IMR-90 (cell line): ENCODE results near the gene PPARG. TPM values are rescaled to one million over a fixed set of nuclear protein-coding genes. Genes with fewer than 3 reads are reported as not detected.

Experiments used
- ATAC-seq: fragments of 200-7000 bp; cut with Tn5 transposase; 2 replicates; pipeline ENCODE4 v1.9.1; 2020; ENCODE audit warnings: low read depth, mild to moderate bottlenecking, moderate library complexity
- BruUV-seq: library from RNA; stranded (reverse); fragments of 400-500 nt; replicated peaks from 2 replicates; lab custom pipeline; 2021; lab: Mats Ljungman, UMichigan
- CTCF ChIA-PET: fragments of 300-600 bp; formaldehyde crosslinking; extraction: SDS; loops from one replicate; lab custom pipeline; 2021; ENCODE audit warnings: antibody characterized with exemption; lab: Yijun Ruan, JAX
- POLR2A ChIA-PET: fragments of 300-600 bp; sonication (Branson Sonifier 250); formaldehyde crosslinking; loops from one replicate; lab custom pipeline; 2022; ENCODE audit warnings: antibody characterized with exemption; ENCODE audit not compliant: unreplicated experiment; lab: Charles Lee
- DNase-seq: peaks from one replicate; pipeline ENCODE4 v3.0.0; 2013
- H2AFZ ChIP-seq: replicated peaks from 2 replicates; pipeline ENCODE3; 2013; ENCODE audit warnings: low read length, mild to moderate bottlenecking; ENCODE audit not compliant: poor library complexity
- H2AK5ac ChIP-seq: 2 replicates; pipeline ENCODE4 v1.6.1; 2013; ENCODE audit warnings: low read depth, low read length, inconsistent platforms
- H2AK9ac ChIP-seq: replicated peaks from 2 replicates; pipeline ENCODE3; 2013; ENCODE audit warnings: mild to moderate bottlenecking, low read depth, low read length, moderate library complexity; ENCODE audit not compliant: poor library complexity
- H2BK120ac ChIP-seq: 2 replicates; pipeline ENCODE4 v1.6.1; 2013; ENCODE audit warnings: low read depth, low read length, inconsistent platforms
- H2BK15ac ChIP-seq: 3 replicates; pipeline ENCODE4 v1.6.1; 2013; ENCODE audit warnings: low read depth, low read length, inconsistent platforms
- H2BK20ac ChIP-seq: 2 replicates; pipeline ENCODE4 v1.6.1; 2013; ENCODE audit warnings: low read depth, mild to moderate bottlenecking, inconsistent platforms, low read length, moderate library complexity
- H2BK5ac ChIP-seq: 2 replicates; pipeline ENCODE4 v1.6.1; 2013; ENCODE audit warnings: mild to moderate bottlenecking, low read depth, low read length, inconsistent platforms; ENCODE audit not compliant: poor library complexity, severe bottlenecking
- H3K14ac ChIP-seq: replicated peaks from 2 replicates; pipeline ENCODE4 v1.6.1; 2013; ENCODE audit warnings: low read depth, low read length, inconsistent platforms
- H3K18ac ChIP-seq: 2 replicates; pipeline ENCODE4 v1.6.1; 2013; ENCODE audit warnings: low read depth, low read length, control low read depth
- H3K23ac ChIP-seq: 2 replicates; pipeline ENCODE4 v1.6.1; 2013; ENCODE audit warnings: low read depth, low read length, inconsistent platforms
- H3K27ac ChIP-seq: 2 replicates; pipeline ENCODE4 v1.5.1; 2013; ENCODE audit warnings: mild to moderate bottlenecking, control low read depth, low read length; ENCODE audit not compliant: insufficient read depth
- H3K27me3 ChIP-seq: 2 replicates; pipeline ENCODE4 v1.6.1; 2013; ENCODE audit warnings: low read length; ENCODE audit not compliant: control insufficient read depth, insufficient read depth
- H3K36me3 ChIP-seq: 2 replicates; pipeline ENCODE4 v1.6.1; 2013; ENCODE audit warnings: low read length, mixed read lengths; ENCODE audit not compliant: control insufficient read depth, insufficient read depth
- H3K4ac ChIP-seq: 2 replicates; pipeline ENCODE4 v1.6.1; 2013; ENCODE audit warnings: low read depth, low read length, inconsistent platforms
- H3K4me1 ChIP-seq: 2 replicates; pipeline ENCODE4 v1.6.1; 2013; ENCODE audit warnings: low read length, mixed read lengths; ENCODE audit not compliant: control insufficient read depth, insufficient read depth
- H3K4me2 ChIP-seq: 2 replicates; pipeline ENCODE4 v1.6.1; 2013; ENCODE audit warnings: low read depth, mild to moderate bottlenecking, control low read depth, low read length, moderate library complexity
- H3K4me3 ChIP-seq: 2 replicates; pipeline ENCODE4 v1.5.1; 2013; ENCODE audit warnings: low read depth, mild to moderate bottlenecking, control low read depth, low read length, moderate library complexity; ENCODE audit not compliant: insufficient read depth
- H3K56ac ChIP-seq: 2 replicates; pipeline ENCODE4 v1.6.1; 2013; ENCODE audit warnings: low read length, inconsistent platforms; ENCODE audit not compliant: insufficient read depth; ENCODE audit errors: extremely low read depth
- H3K79me1 ChIP-seq, 2 experiments: 2 replicates each; pipeline ENCODE4 v1.6.1; 2013; ENCODE audit warnings: low read length in 2 of 2, inconsistent platforms in 1 of 2, low read depth in 1 of 2
- H3K9ac ChIP-seq: 2 replicates; pipeline ENCODE4 v1.6.1; 2013; ENCODE audit warnings: low read depth, low read length, control low read depth
- H3K9me1 ChIP-seq: 2 replicates; pipeline ENCODE4 v1.6.1; 2013; ENCODE audit warnings: low read length, inconsistent platforms; ENCODE audit not compliant: insufficient read depth
- H3K9me3 ChIP-seq: 2 replicates; pipeline ENCODE4 v1.6.1; 2013; ENCODE audit warnings: low read length; ENCODE audit not compliant: control insufficient read depth, insufficient read depth
- H4K20me1 ChIP-seq: 2 replicates; pipeline ENCODE4 v1.6.1; 2013; ENCODE audit warnings: low read length, inconsistent platforms; ENCODE audit not compliant: insufficient read depth
- H4K5ac ChIP-seq: 2 replicates; pipeline ENCODE4 v1.6.1; 2013; ENCODE audit warnings: mild to moderate bottlenecking, low read depth, low read length, control low read depth
- H4K8ac ChIP-seq, 2 experiments: 2 replicates each; pipeline ENCODE4 v1.6.1; 2013; ENCODE audit warnings: low read depth in 2 of 2, low read length in 2 of 2, control low read depth in 1 of 2, inconsistent platforms in 1 of 2
- H4K91ac ChIP-seq: 2 replicates; pipeline ENCODE4 v1.6.1; 2013; ENCODE audit warnings: low read depth, low read length, inconsistent platforms; ENCODE audit not compliant: insufficient read depth
- BHLHE40 ChIP-seq: fragments of 150-350 bp; IDR thresholded peaks from 2 replicates; pipeline ENCODE4 v1.6.1; 2016; ENCODE audit warnings: mild to moderate bottlenecking, low read depth, low read length
- CEBPB ChIP-seq: IDR thresholded peaks from 2 replicates; pipeline ENCODE4 v1.6.1; 2012; ENCODE audit warnings: low read depth, low read length, improper control_type of control experiment
- CTCF ChIP-seq: conservative IDR thresholded peaks from 2 replicates; pipeline ENCODE4 v1.5.1; 2012; ENCODE audit warnings: mild to moderate bottlenecking, low read depth, low read length, improper control_type of control experiment
- MAFK ChIP-seq: IDR thresholded peaks from 2 replicates; pipeline ENCODE4 v1.6.1; 2012; ENCODE audit warnings: low read depth, low read length, improper control_type of control experiment
- MAZ ChIP-seq: IDR thresholded peaks from 2 replicates; pipeline ENCODE4 v1.6.1; 2012; ENCODE audit warnings: low read depth, mild to moderate bottlenecking, low read length, improper control_type of control experiment, moderate library complexity, borderline replicate concordance
- NFE2L2 ChIP-seq: fragments of 150-350 bp; IDR thresholded peaks from 2 replicates; pipeline ENCODE4 v1.6.1; 2016; ENCODE audit warnings: low read depth, mild to moderate bottlenecking, low read length
- POLR2A ChIP-seq: IDR thresholded peaks from 2 replicates; pipeline ENCODE4 v1.6.1; 2012; ENCODE audit warnings: mild to moderate bottlenecking, low read depth, low read length
- RAD21 ChIP-seq: IDR thresholded peaks from 2 replicates; pipeline ENCODE4 v1.6.1; 2012; ENCODE audit warnings: low read length, improper control_type of control experiment
- RCOR1 ChIP-seq: IDR thresholded peaks from 2 replicates; pipeline ENCODE4 v1.6.1; 2012; ENCODE audit warnings: mild to moderate bottlenecking, low read length, improper control_type of control experiment; ENCODE audit not compliant: insufficient replicate concordance
- RFX5 ChIP-seq: IDR thresholded peaks from 2 replicates; pipeline ENCODE4 v1.8.0; 2012; ENCODE audit warnings: low read depth, mild to moderate bottlenecking, low read length, moderate library complexity
- WGBS, 2 experiments: methylation state at CpG; one replicate each; pipeline versions ENCODE4 v1.1.5 to v1.1.7; 2013; ENCODE audit warnings: missing lambda C conversion rate in 2 of 2; ENCODE audit not compliant: insufficient read length in 1 of 2; ENCODE audit errors: extremely low coverage in 2 of 2; 5-methylcytosine and 5-hydroxymethylcytosine counted together
- dilution Hi-C: fragments of 300-500 bp; cut with HindIII; formaldehyde crosslinking; loops from one replicate; pipeline ENCODE4 v1.14.3; 2018; ENCODE audit warnings: low sequenced_read_pairs; ENCODE audit not compliant: unreplicated experiment
- in situ Hi-C: fragments of 300-500 bp; cut with MboI; formaldehyde crosslinking; loops from 3 replicates; pipeline ENCODE4 v1.14.3; 2019; ENCODE audit warnings: low sequenced_read_pairs, inconsistent platforms, mixed read lengths
- intact Hi-C: fragments of 100-400 bp; cut with micrococcal nuclease; formaldehyde crosslinking; loops from 2 replicates; pipeline ENCODE4 v1.10.0; 2022
- polyA plus RNA-seq, 3 experiments: library from polyadenylated mRNA; depleted of rRNA; stranded (reverse); fragments of >200 nt; gene quantifications; 2 replicates each; pipeline ENCODE4 v1.2.3, GENCODE V29; 2012; ENCODE audit warnings: low replicate concordance in 1 of 3
- total RNA-seq: library from RNA; depleted of rRNA; stranded (reverse); fragments of >200 nt; gene quantifications from 2 replicates; pipeline ENCODE4 v1.2.3, GENCODE V29; 2012
- TF ChIP-seq, protein P1 (sequence below): fragments of 150-350 bp; IDR thresholded peaks from 2 replicates; pipeline ENCODE4 v1.6.1; 2017; ENCODE audit warnings: mild to moderate bottlenecking, antibody characterized with exemption, low read length, low read depth
- TF ChIP-seq, protein P2 (sequence below): fragments of 150-350 bp; IDR thresholded peaks from 2 replicates; pipeline ENCODE4 v1.6.1; 2016; ENCODE audit warnings: low read depth, mild to moderate bottlenecking, low read length, moderate library complexity, borderline replicate concordance

The PPARG gene
- total and polyA plus RNA-seq, 2 of the 4 experiments (the other 2 are of a cell fraction): 11.2 to 23.8 TPM

DNA sequence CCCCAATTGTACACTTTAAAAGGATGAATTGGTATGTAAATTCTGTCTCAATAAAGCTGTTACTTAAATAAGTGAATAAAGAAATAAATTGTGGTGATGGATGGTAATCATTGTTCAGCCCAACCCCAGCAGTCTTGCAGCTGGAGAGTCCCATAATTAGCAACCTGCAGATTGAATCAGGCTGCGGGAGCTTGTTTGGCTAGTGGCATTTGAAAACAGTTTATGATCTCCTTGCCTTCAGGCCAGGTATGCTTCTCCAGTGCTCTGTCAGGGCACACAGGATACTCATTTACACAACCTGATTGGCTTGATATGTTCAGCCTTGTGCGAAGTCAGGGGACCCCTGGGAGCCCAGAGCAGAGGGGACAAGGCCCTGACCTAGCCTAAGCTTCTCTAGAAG lies 178.9 kb downstream of the PPARG start:
- ChIA-PET POLR2A (no interaction called here), CTCF (no interaction called here)
- dilution Hi-C loops (no loop called here), intact Hi-C loops (no loop called here), in situ Hi-C loops (no loop called here)
- no peak for TF ChIP-seq NFE2L2
- TF ChIP-seq MAFK: no peak
- TF ChIP-seq, protein P1, sequence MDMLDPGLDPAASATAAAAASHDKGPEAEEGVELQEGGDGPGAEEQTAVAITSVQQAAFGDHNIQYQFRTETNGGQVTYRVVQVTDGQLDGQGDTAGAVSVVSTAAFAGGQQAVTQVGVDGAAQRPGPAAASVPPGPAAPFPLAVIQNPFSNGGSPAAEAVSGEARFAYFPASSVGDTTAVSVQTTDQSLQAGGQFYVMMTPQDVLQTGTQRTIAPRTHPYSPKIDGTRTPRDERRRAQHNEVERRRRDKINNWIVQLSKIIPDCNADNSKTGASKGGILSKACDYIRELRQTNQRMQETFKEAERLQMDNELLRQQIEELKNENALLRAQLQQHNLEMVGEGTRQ: no peak
- TF ChIP-seq RAD21: no peak
- no peak for TF ChIP-seq RFX5
- no peak for TF ChIP-seq POLR2A
- no peak for TF ChIP-seq BHLHE40
- TF ChIP-seq RCOR1: no peak
- no peak for TF ChIP-seq MAZ
- no peak for TF ChIP-seq CTCF
- no peak for TF ChIP-seq CEBPB
- TF ChIP-seq, protein P2, sequence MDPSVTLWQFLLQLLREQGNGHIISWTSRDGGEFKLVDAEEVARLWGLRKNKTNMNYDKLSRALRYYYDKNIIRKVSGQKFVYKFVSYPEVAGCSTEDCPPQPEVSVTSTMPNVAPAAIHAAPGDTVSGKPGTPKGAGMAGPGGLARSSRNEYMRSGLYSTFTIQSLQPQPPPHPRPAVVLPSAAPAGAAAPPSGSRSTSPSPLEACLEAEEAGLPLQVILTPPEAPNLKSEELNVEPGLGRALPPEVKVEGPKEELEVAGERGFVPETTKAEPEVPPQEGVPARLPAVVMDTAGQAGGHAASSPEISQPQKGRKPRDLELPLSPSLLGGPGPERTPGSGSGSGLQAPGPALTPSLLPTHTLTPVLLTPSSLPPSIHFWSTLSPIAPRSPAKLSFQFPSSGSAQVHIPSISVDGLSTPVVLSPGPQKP: no peak
- Histone ChIP-seq H3K56ac (no peak overlapping the region), H4K8ac (no peak overlapping the region), H2AK9ac (no peak overlapping the region), H3K9ac (no peak overlapping the region), H2BK15ac (no peak overlapping the region), H2AK5ac (no peak overlapping the region), H3K4me1 (no peaks in the 10 kb centered on the region), H3K9me1 (no peaks in the 10 kb centered on the region; the same call in 1 of the 2 replicates), H4K5ac (no peak overlapping the region), H3K9me3 (no peaks in the 10 kb centered on the region), H4K20me1 (no peaks in the 10 kb centered on the region), H3K27ac (no peak overlapping the region), H3K14ac (no peak overlapping the region), H2BK20ac (no peak overlapping the region), H3K36me3 (no peaks in the 10 kb centered on the region), H3K23ac (no peak overlapping the region), H2AFZ (no peak overlapping the region), H2BK5ac (no peak overlapping the region), H3K18ac (no peak overlapping the region), H3K27me3 (peaks cover 1% of the 10 kb centered on the region; the same call in 1 of the 2 replicates), H4K91ac (no peak overlapping the region), H2BK120ac (no peak overlapping the region), H3K4me3 (no peak overlapping the region), H3K4me2 (no peak overlapping the region), H3K79me1 (no peaks in the 10 kb centered on the region), H3K4ac (no peak overlapping the region)
- BruUV-seq: no TSS peak
- DNase-seq: no peak
- ATAC-seq: no peak
- WGBS, 2 experiments: 83% methylated on average over 1 of the region's 2 CpGs; no CpG with 5 or more reads in 1 of the 2 experiments
